HFFc6 (cell line): ENCODE measurements around the gene LYRM9. TPM values are rescaled to one million over a fixed set of nuclear protein-coding genes. Genes with fewer than 3 reads are reported as not detected.

Source experiments
- DNase-seq: peaks from one replicate; pipeline ENCODE4 v3.0.0-alpha.2; 2018
- H3K27ac Mint-ChIP-seq: 2 replicates; pipeline ENCODE4 v1.8.0; 2020; ENCODE audit warnings: mild to moderate bottlenecking, mixed read lengths
- H3K27me3 Mint-ChIP-seq: 2 replicates; pipeline ENCODE4 v1.8.0; 2021; ENCODE audit warnings: mild to moderate bottlenecking, moderate library complexity, mixed read lengths; ENCODE audit not compliant: insufficient read depth
- H3K36me3 Mint-ChIP-seq: 2 replicates; pipeline ENCODE4 v1.8.0; 2021; ENCODE audit warnings: low read depth, mixed read lengths
- H3K4me1 Mint-ChIP-seq: 2 replicates; pipeline ENCODE4 v1.8.0; 2020; ENCODE audit warnings: low read depth, mixed read lengths
- H3K4me3 Mint-ChIP-seq: 2 replicates; pipeline ENCODE4 v1.8.0; 2020; ENCODE audit warnings: mild to moderate bottlenecking, moderate library complexity, mixed read lengths
- H3K9me3 Mint-ChIP-seq: 2 replicates; pipeline ENCODE4 v1.8.0; 2020; ENCODE audit warnings: mild to moderate bottlenecking, mixed read lengths
- total RNA-seq, 6 experiments: library from RNA; stranded (reverse); fragmentation: NEBNext Ultra II Directional; extraction: Animal tissue kit (Norgen Biotek cat#: 25700); gene quantifications; 2 replicates in 1 of 6; 3 replicates in 5 of 6; pipeline ENCODE4 v1.2.3, GENCODE V29; 2021
- TF ChIP-seq, protein P1 (sequence below): fragments of 200-600 bp; sonication (generic); IDR thresholded peaks from 2 replicates; pipeline ENCODE4 v1.5.0; 2021; ENCODE audit warnings: antibody characterized with exemption, mild to moderate bottlenecking

The LYRM9 gene
- total RNA-seq, 6 experiments from 2014 or later: 2.2 to 3.6 (median 2.9) TPM

DNA sequence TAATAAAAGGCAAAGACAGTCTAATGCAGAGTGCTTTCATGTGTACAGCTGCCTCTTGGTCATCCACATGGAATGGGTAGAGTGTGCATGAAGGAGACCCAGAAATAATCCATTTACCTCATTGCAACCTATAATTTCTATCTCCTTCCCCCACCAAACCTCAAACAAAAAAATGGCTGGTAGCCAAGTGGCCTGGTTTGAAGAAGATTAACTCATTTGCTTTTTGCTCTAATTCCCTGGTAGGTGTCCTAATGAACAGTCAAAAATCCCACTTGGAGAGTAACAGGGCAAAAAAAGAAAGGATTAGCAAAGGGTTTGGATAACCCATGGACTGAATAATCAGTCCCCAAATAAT lies 13.0 kb upstream of the LYRM9 start:
- peaks cover 6% of the 10 kb centered on the region; the same call in 1 of the 2 replicates for H3K36me3 Mint-ChIP-seq
- peaks cover 16% of the 10 kb centered on the region for H3K27me3 Mint-ChIP-seq
- no peaks in the 10 kb centered on the region for H3K4me1 Mint-ChIP-seq
- H3K9me3 Mint-ChIP-seq: peaks cover 9% of the 10 kb centered on the region
- no peak for DNase-seq
- no peak overlapping the region for H3K27ac Mint-ChIP-seq
- TF ChIP-seq, protein P1, sequence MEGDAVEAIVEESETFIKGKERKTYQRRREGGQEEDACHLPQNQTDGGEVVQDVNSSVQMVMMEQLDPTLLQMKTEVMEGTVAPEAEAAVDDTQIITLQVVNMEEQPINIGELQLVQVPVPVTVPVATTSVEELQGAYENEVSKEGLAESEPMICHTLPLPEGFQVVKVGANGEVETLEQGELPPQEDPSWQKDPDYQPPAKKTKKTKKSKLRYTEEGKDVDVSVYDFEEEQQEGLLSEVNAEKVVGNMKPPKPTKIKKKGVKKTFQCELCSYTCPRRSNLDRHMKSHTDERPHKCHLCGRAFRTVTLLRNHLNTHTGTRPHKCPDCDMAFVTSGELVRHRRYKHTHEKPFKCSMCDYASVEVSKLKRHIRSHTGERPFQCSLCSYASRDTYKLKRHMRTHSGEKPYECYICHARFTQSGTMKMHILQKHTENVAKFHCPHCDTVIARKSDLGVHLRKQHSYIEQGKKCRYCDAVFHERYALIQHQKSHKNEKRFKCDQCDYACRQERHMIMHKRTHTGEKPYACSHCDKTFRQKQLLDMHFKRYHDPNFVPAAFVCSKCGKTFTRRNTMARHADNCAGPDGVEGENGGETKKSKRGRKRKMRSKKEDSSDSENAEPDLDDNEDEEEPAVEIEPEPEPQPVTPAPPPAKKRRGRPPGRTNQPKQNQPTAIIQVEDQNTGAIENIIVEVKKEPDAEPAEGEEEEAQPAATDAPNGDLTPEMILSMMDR: no peak
- no peak overlapping the region for H3K4me3 Mint-ChIP-seq

DNA sequence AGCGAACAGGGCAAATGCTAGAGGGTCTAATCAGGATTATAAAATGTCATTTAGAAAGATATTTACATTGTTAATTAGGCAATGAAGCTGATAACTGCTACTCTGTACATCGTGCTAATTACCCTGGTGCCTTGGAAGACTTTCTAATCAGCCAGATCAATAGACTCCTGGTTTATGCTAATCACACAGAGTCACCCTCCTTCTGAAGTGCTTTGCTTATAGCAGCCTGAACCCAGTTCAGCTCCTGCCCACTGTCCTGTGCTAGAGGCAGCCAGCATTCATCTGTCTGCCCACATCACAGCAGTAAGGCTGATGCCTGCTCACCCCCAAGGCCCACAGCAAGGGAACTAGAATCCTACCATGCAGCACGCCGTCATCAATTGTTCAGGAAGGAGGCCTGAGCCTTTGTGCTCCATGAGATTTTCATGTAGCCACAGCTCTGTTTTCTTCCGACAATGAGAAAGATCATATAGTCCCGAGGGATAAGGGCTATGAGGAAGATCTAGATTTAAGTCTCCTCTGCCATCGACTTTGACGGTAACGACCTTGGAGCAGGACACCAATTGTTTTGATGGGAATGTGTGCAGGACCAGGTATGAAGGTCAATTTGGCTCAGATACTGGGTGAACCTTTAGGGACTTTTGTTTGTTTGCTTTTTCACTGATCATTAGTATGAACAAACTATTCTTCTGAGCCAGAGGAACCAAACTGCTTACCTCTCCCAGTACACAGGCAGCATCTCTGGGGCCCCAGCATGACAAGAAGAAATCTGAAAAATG lies 12.5 kb upstream of the LYRM9 start:
- no peak for DNase-seq
- Mint-ChIP-seq H3K4me1 (no peaks in the 10 kb centered on the region), H3K27ac (no peak overlapping the region), H3K27me3 (peaks cover 16% of the 10 kb centered on the region), H3K9me3 (peaks cover 9% of the 10 kb centered on the region), H3K36me3 (peaks cover 6% of the 10 kb centered on the region; the same call in 1 of the 2 replicates), H3K4me3 (no peak overlapping the region)
- TF ChIP-seq, protein P1: no peak

DNA sequence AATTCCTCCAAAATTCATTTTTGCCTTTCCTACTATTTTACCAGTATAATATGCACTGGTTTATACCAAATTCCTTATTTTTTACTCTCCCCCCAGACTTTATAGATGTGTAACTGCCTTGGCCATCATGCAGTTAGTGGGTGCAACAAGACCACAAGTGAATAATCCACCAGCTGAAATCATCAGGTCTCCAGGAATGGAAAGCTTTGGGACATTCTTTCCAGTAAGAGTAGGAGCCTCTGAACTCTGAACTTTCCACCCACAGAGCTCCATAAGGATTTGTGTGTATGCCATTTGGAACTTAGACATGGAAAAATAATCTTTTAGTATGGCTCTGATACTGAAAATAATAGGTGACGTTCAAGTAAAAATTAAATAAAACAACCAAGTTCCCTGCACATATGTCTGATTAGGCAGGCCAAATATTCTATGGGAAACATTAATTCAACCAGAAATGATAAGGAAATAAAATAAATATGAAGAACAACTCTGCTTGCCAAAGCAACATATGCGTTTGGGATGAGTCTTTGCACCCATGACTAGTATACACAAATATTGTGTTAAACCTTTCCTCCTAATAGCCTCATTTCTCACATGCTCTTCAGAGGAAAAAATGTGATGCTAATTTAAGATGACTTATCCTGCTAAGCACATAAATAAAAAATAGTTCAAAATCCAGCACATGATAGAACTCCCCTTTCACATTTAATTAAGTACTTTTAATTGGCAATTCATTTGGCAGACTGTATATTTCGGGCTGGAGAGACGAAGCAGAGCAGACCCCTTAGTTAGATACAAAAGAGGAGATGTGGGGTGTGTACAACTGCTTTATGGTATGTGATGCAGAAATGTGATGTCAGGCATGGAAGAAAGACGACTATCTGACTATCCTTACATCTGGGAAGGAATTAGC lies 11.6 kb upstream of the LYRM9 start:
- peaks cover 16% of the 10 kb centered on the region for H3K27me3 Mint-ChIP-seq
- no peak for DNase-seq
- H3K4me1 Mint-ChIP-seq: no peaks in the 10 kb centered on the region
- H3K4me3 Mint-ChIP-seq: no peak overlapping the region
- peaks cover 6% of the 10 kb centered on the region; the same call in 1 of the 2 replicates for H3K36me3 Mint-ChIP-seq
- no peak overlapping the region for H3K27ac Mint-ChIP-seq
- TF ChIP-seq, protein P1: no peak
- H3K9me3 Mint-ChIP-seq: peaks cover 9% of the 10 kb centered on the region

DNA sequence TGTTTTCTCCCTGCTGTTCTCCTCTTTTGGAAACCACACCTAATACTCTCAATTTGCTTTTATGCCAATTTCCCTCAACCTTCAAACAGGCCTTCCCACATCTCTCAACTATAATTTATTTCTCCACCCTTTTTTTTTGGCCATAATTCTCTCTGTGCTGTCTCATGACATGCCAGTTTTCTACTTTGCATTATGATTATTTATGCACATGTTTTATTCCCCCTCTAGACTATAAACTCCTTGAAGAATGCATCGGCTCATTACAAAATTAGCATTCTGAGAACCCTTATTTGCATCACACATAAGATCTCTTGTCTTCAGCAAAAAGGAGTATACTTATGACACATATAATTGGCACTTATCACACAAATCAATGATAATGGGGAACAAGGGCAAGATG lies 10.9 kb upstream of the LYRM9 start:
- Mint-ChIP-seq H3K36me3 (peaks cover 6% of the 10 kb centered on the region; the same call in 1 of the 2 replicates), H3K27ac (no peak overlapping the region), H3K27me3 (peaks cover 16% of the 10 kb centered on the region), H3K4me3 (no peak overlapping the region), H3K4me1 (no peaks in the 10 kb centered on the region), H3K9me3 (peaks cover 9% of the 10 kb centered on the region)
- no peak for DNase-seq
- TF ChIP-seq, protein P1: no peak

DNA sequence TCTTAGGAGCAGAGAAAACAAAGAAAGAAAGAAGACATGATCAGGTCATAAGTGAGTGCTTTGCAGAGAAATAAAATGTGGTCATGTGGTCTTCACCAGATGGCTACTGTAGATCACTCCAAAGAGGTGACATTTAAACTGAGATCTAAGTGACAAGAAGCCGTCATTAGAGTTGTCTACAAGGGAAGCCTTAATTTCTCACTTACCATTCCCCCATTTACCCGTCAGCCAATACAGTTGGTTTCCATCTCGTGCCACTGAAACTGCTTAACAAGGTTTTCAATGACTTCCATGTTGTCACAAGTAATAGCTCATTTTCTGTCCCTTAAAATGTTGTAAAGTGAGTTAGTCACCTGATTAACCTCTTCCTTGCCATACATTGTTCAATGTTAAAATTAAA lies 6.4 kb upstream of the LYRM9 start:
- DNase-seq: no peak
- no peak overlapping the region for H3K4me3 Mint-ChIP-seq
- peaks cover 11% of the 10 kb centered on the region for H3K27me3 Mint-ChIP-seq
- H3K4me1 Mint-ChIP-seq: peaks cover under 1% of the 10 kb centered on the region; the same call in 1 of the 2 replicates
- no peaks in the 10 kb centered on the region for H3K36me3 Mint-ChIP-seq
- TF ChIP-seq, protein P1: no peak
- no peak overlapping the region for H3K27ac Mint-ChIP-seq
- H3K9me3 Mint-ChIP-seq: no peaks in the 10 kb centered on the region
